ENCODE data around the gene PFDN1.

DNA sequence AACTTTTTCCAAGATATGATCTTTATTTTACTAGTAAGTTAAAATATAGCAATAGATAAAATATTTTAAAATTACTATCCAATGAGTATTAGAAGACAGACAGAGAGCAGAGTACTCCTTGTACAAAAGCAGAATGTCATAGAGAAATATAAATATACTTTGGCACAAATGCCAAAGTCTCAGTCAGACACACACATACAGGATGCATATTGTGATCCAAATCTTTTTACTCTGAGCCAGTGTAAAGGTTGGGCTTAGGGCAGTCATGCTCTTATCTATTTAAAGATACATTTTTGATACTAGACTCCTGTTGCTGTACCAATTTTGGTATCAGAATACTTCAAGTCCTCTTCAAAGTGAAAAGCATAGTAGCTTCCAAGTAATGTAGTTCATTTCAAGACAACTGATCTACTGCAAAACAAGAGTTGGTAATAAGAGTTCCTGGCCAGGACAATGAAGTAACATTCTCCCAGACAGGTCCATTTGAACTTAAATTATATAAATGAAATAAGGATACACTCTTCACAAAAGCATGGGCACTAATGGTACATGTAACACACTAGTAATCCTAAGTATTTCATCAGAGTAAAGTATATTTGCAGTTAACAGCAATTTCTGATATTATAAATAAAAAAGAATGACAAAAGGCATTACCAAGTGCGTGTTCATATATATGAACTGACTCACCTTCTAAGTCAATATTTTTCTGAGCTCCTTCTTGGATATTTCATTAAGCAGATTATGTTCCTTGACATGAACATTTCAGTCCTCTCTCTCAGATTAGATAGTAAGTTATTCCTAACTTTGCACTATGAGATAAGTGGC is 10.5 kb downstream of the PFDN1 start:
- TF ChIP-seq TAF1 (IDR thresholded peaks at IDR 0.05; ENCODE audit: low read depth) (no peak), CTCF (IDR thresholded peaks at IDR 0.05; ENCODE audit: poor library complexity, severe bottlenecking) (no peak)
